Mesothelial cell of epicardium (in vitro differentiated cells): ENCODE measurements around the gene ACMSD. TPM values are rescaled to one million over a fixed set of nuclear protein-coding genes. Genes with fewer than 3 reads are reported as not detected.
A peak's percentile ranks its signal among the peaks of the same experiment; 100 is the strongest.
"Not testable (repeated sequence)": the region's sequence is repeated elsewhere in the genome, so short reads cannot be mapped to it uniquely, and the experiment has no call there.

Experiments
- DNase-seq, 2 experiments: peaks; one replicate each; pipeline ENCODE4 v3.0.0; 2021; ENCODE audit warnings: low spot score in 2 of 2; ENCODE audit not compliant: unreplicated experiment in 2 of 2
- H3K27ac Mint-ChIP-seq: 2 replicates; pipeline ENCODE4 v1.8.0; 2021; ENCODE audit warnings: mixed read lengths
- H3K27me3 Mint-ChIP-seq: 2 replicates; pipeline ENCODE4 v1.8.0; 2021; ENCODE audit warnings: low read depth, mixed read lengths
- H3K36me3 Mint-ChIP-seq: 2 replicates; pipeline ENCODE4 v1.8.0; 2021; ENCODE audit warnings: mixed read lengths
- H3K4me1 Mint-ChIP-seq: 2 replicates; pipeline ENCODE4 v1.8.0; 2021; ENCODE audit warnings: mixed read lengths
- H3K4me3 Mint-ChIP-seq: 2 replicates; pipeline ENCODE4 v1.8.0; 2021; ENCODE audit warnings: mild to moderate bottlenecking, moderate library complexity, mixed read lengths
- H3K9me3 Mint-ChIP-seq: 2 replicates; pipeline ENCODE4 v1.8.0; 2021; ENCODE audit warnings: mixed read lengths
- total RNA-seq: library from RNA; stranded (reverse); gene quantifications from 3 replicates; pipeline ENCODE4 v1.2.1, GENCODE V29; 2021
- TF ChIP-seq, protein P1 (sequence below): fragments of 200-600 bp; sonication (generic); IDR thresholded peaks from one replicate; pipeline ENCODE4 v1.5.0; 2021; ENCODE audit warnings: antibody characterized with exemption; ENCODE audit not compliant: unreplicated experiment

The ACMSD gene
- total RNA-seq, 1 donor from 2014 or later = not detected

DNA sequence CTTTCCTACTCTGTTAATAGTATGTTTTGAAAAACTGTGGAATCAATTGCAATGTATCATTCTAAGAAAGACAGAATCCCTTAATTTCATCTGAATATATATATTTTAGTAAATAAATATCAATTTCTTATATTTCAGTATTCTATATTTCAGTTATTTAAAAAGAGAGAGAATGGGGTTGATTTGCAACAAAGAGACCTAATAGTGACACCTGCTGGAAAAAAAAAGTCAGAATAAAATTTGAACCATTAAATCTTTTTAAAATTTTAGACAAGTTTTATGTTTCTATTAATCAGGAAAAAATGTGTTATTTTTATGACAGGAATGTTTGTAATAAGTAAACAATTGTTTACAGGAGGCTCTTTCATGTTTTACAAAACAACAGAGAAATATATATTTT lies 59.5 kb downstream of the ACMSD start:
- H3K9me3 Mint-ChIP-seq = no peaks in the 10 kb centered on the region
- no peak for DNase-seq

GRCh38 chr2:134899204-134899603 lies 60.8 kb downstream of the ACMSD start:
- Mint-ChIP-seq H3K36me3 (no peaks in the 10 kb centered on the region), H3K27ac (no peak overlapping the region), H3K4me3 (no peak overlapping the region), H3K27me3 (peaks cover 6% of the 10 kb centered on the region), H3K9me3 (no peaks in the 10 kb centered on the region), H3K4me1 (no peaks in the 10 kb centered on the region)
- DNase-seq = no peak
- TF ChIP-seq, protein P1, sequence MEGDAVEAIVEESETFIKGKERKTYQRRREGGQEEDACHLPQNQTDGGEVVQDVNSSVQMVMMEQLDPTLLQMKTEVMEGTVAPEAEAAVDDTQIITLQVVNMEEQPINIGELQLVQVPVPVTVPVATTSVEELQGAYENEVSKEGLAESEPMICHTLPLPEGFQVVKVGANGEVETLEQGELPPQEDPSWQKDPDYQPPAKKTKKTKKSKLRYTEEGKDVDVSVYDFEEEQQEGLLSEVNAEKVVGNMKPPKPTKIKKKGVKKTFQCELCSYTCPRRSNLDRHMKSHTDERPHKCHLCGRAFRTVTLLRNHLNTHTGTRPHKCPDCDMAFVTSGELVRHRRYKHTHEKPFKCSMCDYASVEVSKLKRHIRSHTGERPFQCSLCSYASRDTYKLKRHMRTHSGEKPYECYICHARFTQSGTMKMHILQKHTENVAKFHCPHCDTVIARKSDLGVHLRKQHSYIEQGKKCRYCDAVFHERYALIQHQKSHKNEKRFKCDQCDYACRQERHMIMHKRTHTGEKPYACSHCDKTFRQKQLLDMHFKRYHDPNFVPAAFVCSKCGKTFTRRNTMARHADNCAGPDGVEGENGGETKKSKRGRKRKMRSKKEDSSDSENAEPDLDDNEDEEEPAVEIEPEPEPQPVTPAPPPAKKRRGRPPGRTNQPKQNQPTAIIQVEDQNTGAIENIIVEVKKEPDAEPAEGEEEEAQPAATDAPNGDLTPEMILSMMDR = no peak

More for the DNA sequence above, 59.5 kb downstream of the ACMSD start:
- H3K4me1 Mint-ChIP-seq = peaks cover 5% of the 10 kb centered on the region
- H3K36me3 Mint-ChIP-seq = no peaks in the 10 kb centered on the region
- no peak overlapping the region for H3K4me3 Mint-ChIP-seq
- TF ChIP-seq, protein P1 = peak; percentile 36
- H3K27ac Mint-ChIP-seq = no peak overlapping the region
- peaks cover 6% of the 10 kb centered on the region for H3K27me3 Mint-ChIP-seq

DNA sequence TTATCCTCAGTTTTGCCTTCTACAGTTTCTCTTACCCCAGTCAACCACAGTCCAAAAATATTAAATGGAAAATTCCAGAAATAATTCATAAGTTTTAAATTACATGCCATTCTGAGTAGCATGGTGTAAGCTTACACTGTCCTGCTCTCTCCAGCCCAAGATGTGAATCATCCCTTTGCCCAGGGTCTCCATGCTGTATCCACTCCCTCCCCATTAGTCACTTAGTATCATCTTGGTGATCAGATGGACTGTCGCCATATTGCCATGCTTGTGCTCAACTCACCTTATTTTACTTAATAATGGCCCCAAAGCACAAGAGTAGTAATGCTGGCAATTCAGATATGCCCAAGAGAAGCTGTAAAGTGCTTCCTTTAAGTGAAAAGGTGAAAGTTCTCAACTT lies 61.7 kb downstream of the ACMSD start:
- H3K4me3 Mint-ChIP-seq = no peak overlapping the region
- H3K27ac Mint-ChIP-seq = no peak overlapping the region
- peaks cover 6% of the 10 kb centered on the region for H3K27me3 Mint-ChIP-seq
- H3K36me3 Mint-ChIP-seq = no peaks in the 10 kb centered on the region
- DNase-seq = no peak
- no peaks in the 10 kb centered on the region for H3K9me3 Mint-ChIP-seq
- no peaks in the 10 kb centered on the region for H3K4me1 Mint-ChIP-seq
- TF ChIP-seq, protein P1 = no peak

- H3K4me3 Mint-ChIP-seq, H3K4me1 Mint-ChIP-seq, H3K36me3 Mint-ChIP-seq, H3K27me3 Mint-ChIP-seq, H3K27ac Mint-ChIP-seq, DNase-seq: not testable (repeated sequence)
- peaks cover 10% of the 10 kb centered on the region for H3K9me3 Mint-ChIP-seq
Measured at GRCh38 chr2:134903701-134904100, 65.3 kb downstream of the ACMSD start.

DNA sequence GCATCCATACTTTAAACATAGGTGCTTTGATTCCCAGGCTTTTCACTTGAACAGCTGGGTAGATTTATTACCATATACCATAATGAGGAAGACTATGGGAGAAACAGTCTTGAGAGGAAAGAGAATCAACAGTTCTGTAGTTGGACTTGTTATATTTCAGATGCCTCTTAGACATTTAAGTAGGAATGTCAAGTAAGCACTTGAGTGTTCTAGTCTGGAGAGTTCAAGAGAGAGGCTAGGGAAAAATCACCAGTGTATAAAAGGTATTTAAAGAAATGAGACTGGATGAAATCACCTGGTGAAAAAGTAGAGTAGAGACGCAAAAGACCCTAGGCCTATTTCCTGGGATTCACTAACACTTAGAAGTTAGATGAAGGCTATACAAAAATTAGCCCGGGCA lies 66.8 kb downstream of the ACMSD start:
- Mint-ChIP-seq H3K4me3 (no peak overlapping the region), H3K4me1 (no peaks in the 10 kb centered on the region), H3K27me3 (peaks cover 3% of the 10 kb centered on the region), H3K9me3 (peaks cover 11% of the 10 kb centered on the region), H3K27ac (no peak overlapping the region), H3K36me3 (peaks cover 1% of the 10 kb centered on the region)
- TF ChIP-seq, protein P1 = no peak
- no peak for DNase-seq

GRCh38 chr2:134906726-134907125 lies 68.3 kb downstream of the ACMSD start:
- Mint-ChIP-seq H3K27me3 (no peaks in the 10 kb centered on the region), H3K4me3 (no peak overlapping the region), H3K9me3 (peaks cover 11% of the 10 kb centered on the region), H3K4me1 (no peaks in the 10 kb centered on the region), H3K27ac (no peak overlapping the region), H3K36me3 (peaks cover 1% of the 10 kb centered on the region)
- no peak for DNase-seq
- TF ChIP-seq, protein P1 = no peak

DNA sequence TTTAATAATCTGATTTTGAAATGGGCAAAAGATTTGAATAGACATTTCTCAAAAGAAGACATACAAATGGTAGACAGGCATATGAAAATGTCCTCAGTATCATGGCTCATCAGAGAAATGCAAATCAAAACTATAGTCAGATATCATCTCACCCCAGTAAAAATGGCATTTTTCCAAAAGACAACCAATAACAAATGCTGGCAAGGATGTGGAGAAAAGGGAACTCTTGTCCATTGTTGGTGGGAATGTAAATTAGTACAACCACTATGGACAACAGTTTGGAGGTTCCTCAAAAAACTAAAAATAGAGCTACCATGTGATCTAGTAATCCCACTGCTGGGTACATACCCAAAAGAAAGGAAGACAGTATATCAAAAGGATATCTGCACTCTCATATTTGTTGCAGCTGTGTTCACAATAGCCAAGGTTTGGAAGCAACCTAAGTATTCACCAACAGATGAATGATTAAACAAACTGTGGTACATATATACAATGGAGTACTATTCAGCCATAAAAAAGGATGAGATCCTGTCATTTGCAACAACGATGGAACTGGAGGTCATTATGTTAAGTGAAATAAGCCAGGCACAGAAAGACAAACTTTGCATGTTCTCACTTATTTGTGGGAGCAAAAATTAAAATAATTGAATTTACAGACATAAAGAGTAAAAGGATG lies 69.2 kb downstream of the ACMSD start:
- H3K27me3 Mint-ChIP-seq, H3K4me1 Mint-ChIP-seq, DNase-seq, H3K36me3 Mint-ChIP-seq, H3K4me3 Mint-ChIP-seq, H3K27ac Mint-ChIP-seq: not testable (repeated sequence)
- peaks cover 18% of the 10 kb centered on the region for H3K9me3 Mint-ChIP-seq
